NCI-H748 (cell line): Measurements from ENCODE around the gene SLC9C2.
"Not testable (repeated sequence)": the region's sequence is repeated elsewhere in the genome, so short reads cannot be mapped to it uniquely, and the experiment has no call there.

Experiments used
- DNase-seq: peaks from one replicate; lab custom pipeline; 2025; ENCODE audit not compliant: unreplicated experiment; lab: John Stamatoyannopoulos, UW

The SLC9C2 gene

GRCh38 chr1:173580658-173581057, 22.2 kb downstream of the SLC9C2 start:
- DNase-seq, result no peak

- no peak for DNase-seq
Measured at GRCh38 chr1:173580071-173580470, 22.8 kb downstream of the SLC9C2 start.

- DNase-seq, result no peak
Measured at GRCh38 chr1:173573596-173573995, 29.3 kb downstream of the SLC9C2 start.

GRCh38 chr1:173572201-173572873, 30.5 kb downstream of the SLC9C2 start:
- DNase-seq, result no peak

GRCh38 chr1:173570370-173571007, 32.4 kb downstream of the SLC9C2 start:
- DNase-seq, result no peak

GRCh38 chr1:173568483-173568882, 34.4 kb downstream of the SLC9C2 start:
- no peak for DNase-seq

- not testable (repeated sequence) for DNase-seq
Measured at GRCh38 chr1:173563846-173564245, 39.0 kb downstream of the SLC9C2 start.

GRCh38 chr1:173562813-173563212, 40.1 kb downstream of the SLC9C2 start:
- DNase-seq, result no peak

- DNase-seq, result no peak
Measured at GRCh38 chr1:173561263-173561662, 41.6 kb downstream of the SLC9C2 start.

- no peak for DNase-seq
Measured at GRCh38 chr1:173560285-173560880, 42.5 kb downstream of the SLC9C2 start.

- DNase-seq, result no peak
Measured at GRCh38 chr1:173555651-173556305, 47.1 kb downstream of the SLC9C2 start.

GRCh38 chr1:173554541-173555250, 48.2 kb downstream of the SLC9C2 start:
- no peak for DNase-seq

GRCh38 chr1:173554089-173554488, 48.8 kb downstream of the SLC9C2 start:
- DNase-seq, result no peak

GRCh38 chr1:173553312-173553711, 49.6 kb downstream of the SLC9C2 start:
- no peak for DNase-seq

- DNase-seq, result no peak
Measured at GRCh38 chr1:173551699-173552098, 51.2 kb downstream of the SLC9C2 start.

- DNase-seq, result no peak
Measured at GRCh38 chr1:173549813-173550212, 53.1 kb downstream of the SLC9C2 start.

- no peak for DNase-seq
Measured at GRCh38 chr1:173545688-173546087, 57.2 kb downstream of the SLC9C2 start.

- no peak for DNase-seq
Measured at GRCh38 chr1:173536223-173536622, 66.6 kb downstream of the SLC9C2 start.

- DNase-seq, result no peak
Measured at GRCh38 chr1:173532237-173532636, 70.6 kb downstream of the SLC9C2 start.

- DNase-seq, result no peak
Measured at GRCh38 chr1:173530795-173531693, 71.8 kb downstream of the SLC9C2 start.
